ENCODE measurements around the gene TBC1D24.

Gene TBC1D24

GRCh38 chr16:2483939-2484897, 9.3 kb downstream of the TBC1D24 start:
- DNase-seq: no peak

- no peak for DNase-seq
Measured at GRCh38 chr16:2484898-2485508, 10.1 kb downstream of the TBC1D24 start.

- no peak for DNase-seq
Measured at GRCh38 chr16:2485811-2486507, 11.0 kb downstream of the TBC1D24 start.

GRCh38 chr16:2486645-2487516, 12.0 kb downstream of the TBC1D24 start:
- DNase-seq: no peak

GRCh38 chr16:2487517-2487842, 12.6 kb downstream of the TBC1D24 start:
- no peak for DNase-seq

GRCh38 chr16:2487903-2488531, 13.1 kb downstream of the TBC1D24 start:
- DNase-seq: no peak

GRCh38 chr16:2489581-2489980, 14.7 kb downstream of the TBC1D24 start:
- DNase-seq: no peak

- no peak for DNase-seq
Measured at GRCh38 chr16:2490190-2491105, 15.5 kb downstream of the TBC1D24 start.

GRCh38 chr16:2492292-2492691, 17.4 kb downstream of the TBC1D24 start:
- no peak for DNase-seq

- no peak for DNase-seq
Measured at GRCh38 chr16:2493605-2494004, 18.7 kb downstream of the TBC1D24 start.

- DNase-seq: no peak
Measured at GRCh38 chr16:2494616-2495015, 19.7 kb downstream of the TBC1D24 start.

GRCh38 chr16:2495041-2495440, 20.1 kb downstream of the TBC1D24 start:
- no peak for DNase-seq

GRCh38 chr16:2496223-2497115, 21.5 kb downstream of the TBC1D24 start:
- no peak for DNase-seq

GRCh38 chr16:2497116-2497630, 22.2 kb downstream of the TBC1D24 start:
- no peak for DNase-seq

- DNase-seq: no peak
Measured at GRCh38 chr16:2497695-2498484, 23.0 kb downstream of the TBC1D24 start.

- no peak for DNase-seq
Measured at GRCh38 chr16:2498531-2499253, 23.8 kb downstream of the TBC1D24 start.

- DNase-seq: no peak
Measured at GRCh38 chr16:2499454-2499853, 24.5 kb downstream of the TBC1D24 start.

GRCh38 chr16:2499890-2500429, 25.0 kb downstream of the TBC1D24 start:
- DNase-seq: no peak

Measured in DMS153 (cell line).